Measurements from ENCODE around the gene TKTL1. TPM values are rescaled to one million over a fixed set of nuclear protein-coding genes. Genes with fewer than 3 reads are reported as not detected.

TKTL1 gene
- total and polyA plus RNA-seq, 2 donors, result 0.43 to 1.3 TPM

DNA sequence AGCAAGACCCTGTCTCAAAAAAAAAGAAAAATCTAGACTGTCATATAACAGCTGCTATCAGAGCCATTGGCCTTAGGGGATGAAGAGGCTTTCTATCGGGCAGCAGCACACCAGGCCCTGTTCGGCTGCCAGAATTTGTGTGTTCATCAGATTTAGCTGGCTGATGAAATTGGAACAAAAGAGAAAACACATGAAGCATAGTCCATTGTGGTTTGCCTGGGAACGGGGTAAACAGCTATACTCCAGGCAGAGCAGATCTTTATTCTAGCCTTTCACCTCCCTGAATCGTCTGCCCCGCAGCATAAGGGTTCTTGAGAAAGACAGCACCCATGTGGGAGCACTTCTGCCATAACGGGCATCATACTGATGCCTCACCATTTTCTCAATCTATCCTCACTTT is 11.6 kb downstream of the TKTL1 start:
- Histone ChIP-seq H3K4me3 (ENCODE audit: low read length in 2 of 2) (no peak overlapping the region), H3K27ac (ENCODE audit: low read depth in 1 of 2, low read length in 1 of 2) (no peak overlapping the region), H3K9me3 (ENCODE audit: control insufficient read depth in 2 of 2, insufficient read depth in 1 of 2, low read length in 1 of 2) (no peaks in the 10 kb centered on the region), H3K27me3 (ENCODE audit: control insufficient read depth in 2 of 2, insufficient read depth in 1 of 2, low read length in 1 of 2) (no peaks in the 10 kb centered on the region), H3K36me3 (ENCODE audit: control insufficient read depth in 2 of 2, insufficient read depth in 2 of 2, low read length in 1 of 2) (no peaks in the 10 kb centered on the region), H3K4me1 (ENCODE audit: control insufficient read depth in 2 of 2, insufficient read depth in 2 of 2, low read length in 2 of 2) (peaks cover 0 to 12% of the 10 kb centered on the region in 2 donors)
- 96% methylated on average over 6 of the region's 6 CpGs for WGBS
- DNase-seq (ENCODE audit: low read depth in 6 of 9, low spot score in 9 of 9), result no peak

DNA sequence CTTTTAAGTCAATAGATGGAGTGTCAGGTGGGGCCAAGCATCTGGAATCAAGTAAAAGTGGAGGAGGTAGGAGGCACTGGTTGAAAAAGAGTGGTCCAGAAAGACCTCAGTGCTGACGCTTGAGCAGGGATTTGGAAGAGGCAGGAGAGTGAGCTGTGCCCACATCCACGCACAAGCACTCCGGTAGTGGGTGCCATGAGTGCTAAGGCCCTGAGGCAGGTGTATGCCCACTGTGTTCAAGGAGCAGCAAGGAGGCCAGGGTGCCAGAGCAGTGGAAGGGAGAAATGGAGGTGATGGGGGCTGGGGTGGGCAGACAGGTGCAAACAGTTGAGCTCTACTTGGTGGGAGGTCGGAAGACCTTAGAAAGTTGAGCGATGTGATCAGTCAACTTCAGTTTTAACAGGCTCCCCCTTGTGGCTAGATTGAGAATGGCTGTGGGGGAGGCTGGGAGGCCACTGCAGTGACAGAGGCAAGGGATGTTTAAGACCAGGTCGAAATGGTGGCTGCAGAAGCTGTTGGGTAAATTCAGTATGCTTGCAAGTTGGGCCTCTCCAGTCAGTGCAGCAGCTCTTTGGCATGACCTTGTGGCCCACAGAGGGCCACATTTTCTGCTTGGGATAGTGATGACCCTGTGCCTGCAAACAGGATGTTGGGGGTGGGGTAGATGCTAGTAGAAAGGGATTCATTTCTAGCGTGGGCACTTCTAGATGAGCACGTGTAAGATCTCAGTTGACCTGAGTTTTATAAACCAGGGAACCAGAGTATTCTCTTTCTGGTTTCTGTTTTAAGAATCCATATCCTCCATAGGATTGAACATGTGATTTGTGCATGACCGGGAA is 12.7 kb downstream of the TKTL1 start:
- no peaks in the 10 kb centered on the region for H3K27me3 ChIP-seq (ENCODE audit: control insufficient read depth in 2 of 2, insufficient read depth in 1 of 2, low read length in 1 of 2)
- peaks cover 0 to 12% of the 10 kb centered on the region in 2 donors for H3K4me1 ChIP-seq (ENCODE audit: control insufficient read depth in 2 of 2, insufficient read depth in 2 of 2, low read length in 2 of 2)
- WGBS, result 56% methylated on average over 9 of the region's 9 CpGs
- H3K4me3 ChIP-seq (ENCODE audit: low read length in 2 of 2), result no peak overlapping the region
- H3K27ac ChIP-seq (ENCODE audit: low read depth in 1 of 2, low read length in 1 of 2), result no peak overlapping the region
- DNase-seq (ENCODE audit: low read depth in 6 of 9, low spot score in 9 of 9), result peak; percentile 38 to 83 (median 55)
- no peaks in the 10 kb centered on the region for H3K36me3 ChIP-seq (ENCODE audit: control insufficient read depth in 2 of 2, insufficient read depth in 2 of 2, low read length in 1 of 2)
- no peaks in the 10 kb centered on the region for H3K9me3 ChIP-seq (ENCODE audit: control insufficient read depth in 2 of 2, insufficient read depth in 1 of 2, low read length in 1 of 2)

DNA sequence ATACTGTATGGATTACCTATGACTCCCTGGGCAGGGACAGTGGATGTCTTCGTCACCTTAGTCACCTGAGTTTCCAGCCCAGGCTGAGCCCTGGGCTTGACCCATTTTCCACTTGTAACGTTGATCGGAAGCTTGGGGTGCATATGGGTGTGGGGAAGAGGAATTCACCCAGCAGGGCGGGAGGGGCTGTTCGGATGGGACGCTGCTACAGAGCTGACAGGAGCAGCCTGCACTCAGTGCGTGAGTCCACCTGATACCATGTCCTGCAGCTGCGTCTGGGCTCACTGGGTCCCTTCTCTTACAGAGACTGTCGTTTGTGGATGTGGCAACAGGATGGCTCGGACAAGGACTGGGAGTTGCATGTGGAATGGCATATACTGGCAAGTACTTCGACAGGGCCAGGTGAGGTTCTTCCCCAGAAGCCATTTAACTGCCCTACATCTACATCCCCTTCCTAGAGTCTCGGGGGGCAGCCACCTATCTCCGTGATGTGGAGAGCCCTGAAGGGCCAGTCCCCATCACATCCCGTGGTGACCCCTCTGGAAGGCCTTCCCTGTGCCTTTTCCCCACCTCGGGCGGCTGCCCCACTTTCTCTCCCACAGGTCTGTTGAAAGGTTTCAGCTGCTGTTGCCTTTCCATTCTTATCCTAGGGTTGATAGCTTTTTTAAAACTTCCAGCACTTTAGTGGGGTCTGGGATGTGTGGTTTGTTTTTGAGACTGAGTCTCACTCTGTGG is 13.6 kb downstream of the TKTL1 start:
- Histone ChIP-seq H3K9me3 (ENCODE audit: control insufficient read depth in 2 of 2, insufficient read depth in 1 of 2, low read length in 1 of 2) (no peaks in the 10 kb centered on the region), H3K27me3 (ENCODE audit: control insufficient read depth in 2 of 2, insufficient read depth in 1 of 2, low read length in 1 of 2) (no peaks in the 10 kb centered on the region), H3K27ac (ENCODE audit: low read depth in 1 of 2, low read length in 1 of 2) (no peak overlapping the region), H3K4me3 (ENCODE audit: low read length in 2 of 2) (no peak overlapping the region), H3K36me3 (ENCODE audit: control insufficient read depth in 2 of 2, insufficient read depth in 2 of 2, low read length in 1 of 2) (no peaks in the 10 kb centered on the region), H3K4me1 (ENCODE audit: control insufficient read depth in 2 of 2, insufficient read depth in 2 of 2, low read length in 2 of 2) (peaks cover 0 to 15% of the 10 kb centered on the region in 2 donors)
- WGBS, result 95% methylated on average over 16 of the region's 16 CpGs
- DNase-seq (ENCODE audit: low read depth in 6 of 9, low spot score in 9 of 9), result no peak

DNA sequence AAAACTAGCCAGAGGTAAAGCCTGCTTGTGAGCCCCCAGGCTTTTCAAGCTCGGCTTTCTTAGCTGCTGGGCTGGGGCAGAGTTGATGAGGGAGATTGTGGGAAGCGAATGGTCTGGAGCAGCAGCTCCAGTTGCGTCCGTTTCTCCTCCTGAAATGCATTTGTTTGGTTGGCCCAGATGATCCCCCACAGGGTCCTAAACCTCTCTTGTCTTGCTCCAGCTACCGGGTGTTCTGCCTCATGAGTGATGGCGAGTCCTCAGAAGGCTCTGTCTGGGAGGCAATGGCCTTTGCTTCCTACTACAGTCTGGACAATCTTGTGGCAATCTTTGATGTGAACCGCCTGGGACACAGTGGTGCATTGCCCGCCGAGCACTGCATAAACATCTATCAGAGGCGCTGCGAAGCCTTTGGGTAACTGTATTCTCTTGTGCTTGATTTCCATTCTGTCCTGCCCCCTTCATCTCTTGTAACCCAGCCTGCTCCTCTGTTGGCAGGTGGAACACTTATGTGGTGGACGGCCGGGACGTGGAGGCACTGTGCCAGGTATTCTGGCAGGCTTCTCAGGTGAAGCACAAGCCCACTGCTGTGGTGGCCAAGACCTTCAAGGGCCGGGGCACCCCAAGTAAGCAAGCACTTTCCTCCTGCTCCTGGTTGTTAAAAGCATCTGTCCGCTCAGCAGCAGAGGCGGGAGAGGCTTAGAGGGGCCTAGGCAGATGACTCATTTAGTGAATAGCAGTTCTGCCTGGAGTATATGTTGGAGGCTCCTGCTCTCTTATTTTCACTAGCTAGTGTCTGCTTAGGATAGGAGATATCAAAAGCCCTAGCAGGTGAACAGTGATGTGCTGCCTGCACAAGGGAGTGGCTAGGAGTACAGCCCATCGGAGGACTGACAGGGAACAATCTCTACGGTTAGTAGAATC is 15.3 kb downstream of the TKTL1 start:
- no peak overlapping the region for H3K27ac ChIP-seq (ENCODE audit: low read depth in 1 of 2, low read length in 1 of 2)
- H3K4me1 ChIP-seq (ENCODE audit: control insufficient read depth in 2 of 2, insufficient read depth in 2 of 2, low read length in 2 of 2), result peaks cover 0 to 15% of the 10 kb centered on the region in 2 donors
- H3K27me3 ChIP-seq (ENCODE audit: control insufficient read depth in 2 of 2, insufficient read depth in 1 of 2, low read length in 1 of 2), result no peaks in the 10 kb centered on the region
- no peak overlapping the region for H3K4me3 ChIP-seq (ENCODE audit: low read length in 2 of 2)
- DNase-seq (ENCODE audit: low read depth in 6 of 9, low spot score in 9 of 9), result no peak
- WGBS, result 95% methylated on average over 19 of the region's 19 CpGs
- no peaks in the 10 kb centered on the region for H3K9me3 ChIP-seq (ENCODE audit: control insufficient read depth in 2 of 2, insufficient read depth in 1 of 2, low read length in 1 of 2)
- no peaks in the 10 kb centered on the region for H3K36me3 ChIP-seq (ENCODE audit: control insufficient read depth in 2 of 2, insufficient read depth in 2 of 2, low read length in 1 of 2)

DNA sequence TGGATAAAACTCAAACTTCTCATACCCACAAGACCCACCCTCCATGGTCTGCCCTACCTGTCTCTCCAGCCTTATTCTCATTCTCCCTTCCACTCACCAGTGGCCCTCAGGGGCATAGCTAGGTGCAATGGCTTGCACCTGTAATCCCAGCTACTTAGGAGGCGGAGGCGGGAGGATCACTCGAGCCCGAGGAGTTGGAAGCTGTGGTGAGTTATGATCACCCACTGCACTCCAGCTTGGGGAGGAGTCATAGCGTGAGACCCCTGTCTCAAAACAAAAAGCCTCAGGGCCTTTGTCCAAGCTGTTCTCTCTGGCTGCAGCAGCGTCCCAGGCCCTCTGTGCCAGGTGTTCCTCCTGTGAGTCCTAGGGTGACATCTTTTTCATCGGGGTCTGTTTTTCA is 16.5 kb downstream of the TKTL1 start:
- Histone ChIP-seq H3K27me3 (ENCODE audit: control insufficient read depth in 2 of 2, insufficient read depth in 1 of 2, low read length in 1 of 2) (no peaks in the 10 kb centered on the region), H3K36me3 (ENCODE audit: control insufficient read depth in 2 of 2, insufficient read depth in 2 of 2, low read length in 1 of 2) (no peaks in the 10 kb centered on the region), H3K27ac (ENCODE audit: low read depth in 1 of 2, low read length in 1 of 2) (no peak overlapping the region), H3K4me3 (ENCODE audit: low read length in 2 of 2) (no peak overlapping the region), H3K9me3 (ENCODE audit: control insufficient read depth in 2 of 2, insufficient read depth in 1 of 2, low read length in 1 of 2) (no peaks in the 10 kb centered on the region), H3K4me1 (ENCODE audit: control insufficient read depth in 2 of 2, insufficient read depth in 2 of 2, low read length in 2 of 2) (peaks cover 0 to 15% of the 10 kb centered on the region in 2 donors)
- 98% methylated on average over 7 of the region's 7 CpGs for WGBS
- no peak for DNase-seq (ENCODE audit: low read depth in 6 of 9, low spot score in 9 of 9)

DNA sequence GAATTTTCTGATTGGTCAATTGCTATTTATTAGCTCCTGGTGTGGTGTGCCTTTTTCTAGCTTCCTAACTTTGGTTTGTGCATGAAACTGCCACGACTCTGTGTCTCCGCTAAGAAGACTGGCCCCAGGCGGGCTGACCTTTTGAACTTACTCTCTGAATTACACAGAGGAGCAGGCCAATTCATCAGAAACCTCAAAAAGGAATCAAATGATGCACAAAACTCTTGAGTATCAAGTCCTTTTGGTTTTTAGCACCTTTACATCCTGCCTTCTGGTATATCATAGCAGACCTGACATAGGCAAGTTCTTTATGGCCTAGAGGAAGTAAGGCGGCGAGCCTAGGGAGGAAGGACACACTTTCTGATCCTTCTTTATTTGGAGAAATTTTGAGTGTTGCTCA is 17.6 kb downstream of the TKTL1 start:
- no peak for DNase-seq (ENCODE audit: low read depth in 6 of 9, low spot score in 9 of 9)
- no peak overlapping the region for H3K4me3 ChIP-seq (ENCODE audit: low read length in 2 of 2)
- H3K4me1 ChIP-seq (ENCODE audit: control insufficient read depth in 2 of 2, insufficient read depth in 2 of 2, low read length in 2 of 2), result peaks cover 0 to 12% of the 10 kb centered on the region in 2 donors
- H3K36me3 ChIP-seq (ENCODE audit: control insufficient read depth in 2 of 2, insufficient read depth in 2 of 2, low read length in 1 of 2), result no peaks in the 10 kb centered on the region
- 87% methylated on average over 5 of the region's 5 CpGs for WGBS
- H3K9me3 ChIP-seq (ENCODE audit: control insufficient read depth in 2 of 2, insufficient read depth in 1 of 2, low read length in 1 of 2), result no peaks in the 10 kb centered on the region
- H3K27me3 ChIP-seq (ENCODE audit: control insufficient read depth in 2 of 2, insufficient read depth in 1 of 2, low read length in 1 of 2), result no peaks in the 10 kb centered on the region
- no peak overlapping the region for H3K27ac ChIP-seq (ENCODE audit: low read depth in 1 of 2, low read length in 1 of 2)

DNA sequence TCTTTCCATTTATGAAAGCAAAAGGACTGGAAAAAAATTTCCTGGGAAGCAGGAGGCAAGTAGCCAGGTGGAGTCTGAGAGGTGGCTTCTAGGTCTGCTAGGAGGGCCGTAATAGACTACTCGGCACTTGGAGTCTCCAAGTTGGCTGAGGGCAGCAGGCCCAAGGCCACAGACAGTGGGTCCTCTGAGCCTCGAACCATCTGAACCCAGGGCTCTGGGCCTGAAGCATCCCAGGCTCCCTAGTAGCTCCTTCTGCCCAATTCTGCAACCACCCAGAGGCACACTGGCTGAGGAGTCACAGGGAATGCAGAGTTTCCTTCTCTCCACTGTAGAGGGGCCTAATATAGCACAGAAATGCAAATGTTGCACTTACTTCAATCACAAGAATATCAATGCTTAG is 19.8 kb downstream of the TKTL1 start:
- no peaks in the 10 kb centered on the region for H3K36me3 ChIP-seq (ENCODE audit: control insufficient read depth in 2 of 2, insufficient read depth in 2 of 2, low read length in 1 of 2)
- H3K4me3 ChIP-seq (ENCODE audit: low read length in 2 of 2), result no peak overlapping the region
- DNase-seq (ENCODE audit: low read depth in 6 of 9, low spot score in 9 of 9), result no peak
- no peak overlapping the region for H3K27ac ChIP-seq (ENCODE audit: low read depth in 1 of 2, low read length in 1 of 2)
- H3K27me3 ChIP-seq (ENCODE audit: control insufficient read depth in 2 of 2, insufficient read depth in 1 of 2, low read length in 1 of 2), result no peaks in the 10 kb centered on the region
- 96% methylated on average over 3 of the region's 3 CpGs for WGBS
- H3K4me1 ChIP-seq (ENCODE audit: control insufficient read depth in 2 of 2, insufficient read depth in 2 of 2, low read length in 2 of 2), result peaks cover 0 to 3% of the 10 kb centered on the region in 2 donors
- no peaks in the 10 kb centered on the region for H3K9me3 ChIP-seq (ENCODE audit: control insufficient read depth in 2 of 2, insufficient read depth in 1 of 2, low read length in 1 of 2)

DNA sequence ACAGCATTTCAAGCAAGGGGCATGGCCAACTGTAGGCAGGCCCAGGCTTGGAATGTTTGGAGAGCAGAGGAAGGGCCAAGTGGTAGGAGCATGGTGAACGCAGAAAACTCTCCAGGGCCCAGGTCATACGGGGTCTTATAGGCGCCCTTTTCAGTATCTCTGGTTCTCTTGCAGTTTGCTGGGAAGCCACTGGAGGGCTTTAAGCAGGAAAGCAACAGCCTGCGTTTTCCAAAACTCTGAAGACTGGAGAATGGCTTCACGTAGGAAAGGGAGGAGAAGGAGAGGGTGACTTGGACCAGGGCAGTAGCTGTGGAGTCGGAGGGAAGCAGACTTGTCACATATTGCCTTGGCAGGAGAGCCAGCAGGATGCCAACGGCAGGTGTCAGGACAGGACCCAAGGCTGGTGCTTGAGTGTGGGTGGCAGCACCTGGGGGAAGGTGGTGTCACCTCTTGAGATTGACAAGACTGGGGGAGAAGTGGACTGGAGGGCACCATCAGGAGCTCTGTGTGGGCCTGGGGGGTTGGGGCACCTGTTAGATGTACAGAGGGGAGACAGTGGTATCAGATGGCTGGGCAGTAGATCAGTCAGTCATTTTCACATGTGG is 21.9 kb downstream of the TKTL1 start:
- 48% methylated on average over 7 of the region's 7 CpGs for WGBS
- H3K27ac ChIP-seq (ENCODE audit: low read depth in 1 of 2, low read length in 1 of 2), result no peak overlapping the region
- no peaks in the 10 kb centered on the region for H3K36me3 ChIP-seq (ENCODE audit: control insufficient read depth in 2 of 2, insufficient read depth in 2 of 2, low read length in 1 of 2)
- H3K4me1 ChIP-seq (ENCODE audit: control insufficient read depth in 2 of 2, insufficient read depth in 2 of 2, low read length in 2 of 2), result peaks cover 0 to 16% of the 10 kb centered on the region in 2 donors
- H3K27me3 ChIP-seq (ENCODE audit: control insufficient read depth in 2 of 2, insufficient read depth in 1 of 2, low read length in 1 of 2), result no peaks in the 10 kb centered on the region
- DNase-seq (ENCODE audit: low read depth in 6 of 9, low spot score in 9 of 9), result peak in 1 of 9 donors; percentile 26
- no peaks in the 10 kb centered on the region for H3K9me3 ChIP-seq (ENCODE audit: control insufficient read depth in 2 of 2, insufficient read depth in 1 of 2, low read length in 1 of 2)
- no peak overlapping the region for H3K4me3 ChIP-seq (ENCODE audit: low read length in 2 of 2)
